Measurements from ENCODE around the gene ESRRG. TPM values are rescaled to one million over a fixed set of nuclear protein-coding genes. Genes with fewer than 3 reads are reported as not detected.

Gene ESRRG
- total and polyA plus RNA-seq, 2 of the 8 experiments (the other 6 are each of a cell fraction or from before 2014, with no cell fraction given), result 0.59 to 1.4 TPM

DNA sequence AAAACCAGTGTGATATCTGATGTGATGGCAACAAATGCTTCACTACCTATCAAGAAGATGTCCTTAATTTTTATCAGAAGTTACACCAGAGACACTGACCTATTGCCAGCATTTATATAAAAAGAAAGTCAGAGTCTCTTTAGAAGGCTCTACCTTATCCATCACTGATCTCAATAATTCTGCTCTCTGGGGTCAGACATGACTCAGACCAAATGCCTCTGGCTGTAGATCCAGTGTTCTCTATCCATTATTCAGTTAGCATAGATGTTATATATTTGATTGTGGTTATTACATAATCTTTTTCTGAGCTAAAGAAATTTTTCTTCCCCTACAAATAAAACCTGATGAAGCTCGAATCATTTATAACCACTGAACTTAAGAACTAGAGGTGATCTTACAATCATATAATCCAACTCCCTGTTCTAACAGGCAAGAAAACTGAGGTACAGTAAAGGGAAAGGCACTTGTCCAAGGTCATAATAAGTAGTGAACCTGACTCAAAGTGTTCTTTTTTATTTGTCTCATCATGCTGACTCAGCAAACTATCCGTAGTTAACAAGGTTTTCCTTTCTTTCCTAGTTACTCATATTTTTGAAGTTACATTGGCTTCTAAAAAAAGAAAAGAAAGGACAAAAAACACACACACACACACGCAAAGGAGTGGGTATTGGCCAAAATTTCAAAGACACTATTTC is 43.6 kb upstream of the ESRRG start:
- 83% methylated on average over 3 of the region's 3 CpGs; no CpG with 5 or more reads in 1 of the 2 experiments for WGBS, 2 experiments (ENCODE audit: extremely low coverage in 1 of 2, insufficient coverage in 1 of 2, insufficient read length in 1 of 2, insufficient replicate concordance in 2 of 2, low coverage in 1 of 2, low lambda C conversion rate in 2 of 2, missing lambda C conversion rate in 1 of 2)
- Histone ChIP-seq H3K4me1 (replicated peaks in 1 of 4; ENCODE audit: control insufficient read depth in 3 of 4, insufficient read depth in 4 of 4, low read length in 3 of 4) (peaks cover 0 to under 1% (median 0%) of the 10 kb centered on the region in 4 experiments; a peak in 1 of 7 replicates), H3K79me1 (ENCODE audit: low read depth, low read length) (no peaks in the 10 kb centered on the region), H2BK15ac (ENCODE audit: low read length) (no peak overlapping the region), H3K27ac (ENCODE audit: low read depth, low read length) (no peak overlapping the region), H3K9ac (replicated peaks in 1 of 4; ENCODE audit: extremely low read depth in 1 of 4, low read depth in 3 of 4, low read length in 3 of 4) (no peak overlapping the region), H3K4ac (replicated peaks; ENCODE audit: insufficient read length, low read depth, low read length) (no peak overlapping the region), H4K5ac (ENCODE audit: insufficient read length, low read depth, low read length) (no peak overlapping the region), H2BK20ac (ENCODE audit: low read length) (no peak overlapping the region), H3K27me3 (replicated peaks in 1 of 4; ENCODE audit: control insufficient read depth in 3 of 4, extremely low read depth in 1 of 4, insufficient read depth in 3 of 4, low read length in 3 of 4) (no peaks in the 10 kb centered on the region), H3K9me3 (ENCODE audit: insufficient read depth in 2 of 2, low read depth in 1 of 2, low read length in 1 of 2) (no peaks in the 10 kb centered on the region), H3K4me3 (ENCODE audit: extremely low read depth in 1 of 4, insufficient read depth in 2 of 4, low read depth in 3 of 4, low read length in 4 of 4) (no peak overlapping the region), H4K8ac (ENCODE audit: extremely low read depth, insufficient read depth, low read length) (no peak overlapping the region), H3K23me2 (ENCODE audit: low read depth, low read length) (no peaks in the 10 kb centered on the region), H2BK5ac (ENCODE audit: low read depth, low read length) (no peak overlapping the region), H3K18ac (ENCODE audit: extremely low read depth, low read length) (no peak overlapping the region; the same call in 1 of the 2 replicates), H2BK120ac (replicated peaks; ENCODE audit: low read depth, low read length) (no peak overlapping the region), H3K56ac (replicated peaks; ENCODE audit: insufficient read length, low read depth, low read length) (no peak overlapping the region), H3K4me2 (ENCODE audit: insufficient read depth in 1 of 2, low read depth in 2 of 2, low read length in 2 of 2) (no peak overlapping the region), H2AK5ac (ENCODE audit: low read depth, low read length) (no peak overlapping the region), H3K23ac (ENCODE audit: insufficient read length) (no peak overlapping the region), H4K20me1 (replicated peaks in 1 of 2; ENCODE audit: control insufficient read depth in 1 of 2, insufficient read depth in 2 of 2, low read length in 2 of 2) (no peaks in the 10 kb centered on the region), H2BK12ac (ENCODE audit: low read depth, low read length) (no peak overlapping the region), H3K14ac (ENCODE audit: insufficient read length) (no peak overlapping the region), H2AFZ (ENCODE audit: low read length) (no peak overlapping the region), H3K79me2 (ENCODE audit: control insufficient read depth in 1 of 2, insufficient read depth in 2 of 2, low read length in 2 of 2) (no peaks in the 10 kb centered on the region), H3K36me3 (ENCODE audit: control insufficient read depth in 2 of 4, insufficient read depth in 4 of 4, low read length in 3 of 4) (no peaks in the 10 kb centered on the region), H4K91ac (replicated peaks; ENCODE audit: insufficient read length, low read length) (no peak overlapping the region)
- FAIRE-seq (no peak), DNase-seq (ENCODE audit: low read depth in 1 of 2, low spot score in 2 of 2) (no peak)
- CTCF ChIA-PET (ENCODE audit: partially characterized antibody), result no interaction called here
- POLR2A ChIA-PET (ENCODE audit: partially characterized antibody), result no interaction called here
- TF ChIP-seq SUZ12 (IDR thresholded peaks at IDR 0.05; ENCODE audit: low read length), result no peak

All from H1 (cell line).